GM18502 (cell line): ENCODE results near the gene REC8.
A peak's percentile ranks its signal among the peaks of the same experiment; 100 is the strongest.

Experiments used
- ATAC-seq: cut with Tn5 transposase; IDR thresholded peaks from one replicate; pipeline ENCODE4 v1.9.1; 2021; ENCODE audit warnings: mild to moderate bottlenecking; ENCODE audit not compliant: unreplicated experiment, poor library complexity

Gene REC8, protein sequence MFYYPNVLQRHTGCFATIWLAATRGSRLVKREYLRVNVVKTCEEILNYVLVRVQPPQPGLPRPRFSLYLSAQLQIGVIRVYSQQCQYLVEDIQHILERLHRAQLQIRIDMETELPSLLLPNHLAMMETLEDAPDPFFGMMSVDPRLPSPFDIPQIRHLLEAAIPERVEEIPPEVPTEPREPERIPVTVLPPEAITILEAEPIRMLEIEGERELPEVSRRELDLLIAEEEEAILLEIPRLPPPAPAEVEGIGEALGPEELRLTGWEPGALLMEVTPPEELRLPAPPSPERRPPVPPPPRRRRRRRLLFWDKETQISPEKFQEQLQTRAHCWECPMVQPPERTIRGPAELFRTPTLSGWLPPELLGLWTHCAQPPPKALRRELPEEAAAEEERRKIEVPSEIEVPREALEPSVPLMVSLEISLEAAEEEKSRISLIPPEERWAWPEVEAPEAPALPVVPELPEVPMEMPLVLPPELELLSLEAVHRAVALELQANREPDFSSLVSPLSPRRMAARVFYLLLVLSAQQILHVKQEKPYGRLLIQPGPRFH

DNA sequence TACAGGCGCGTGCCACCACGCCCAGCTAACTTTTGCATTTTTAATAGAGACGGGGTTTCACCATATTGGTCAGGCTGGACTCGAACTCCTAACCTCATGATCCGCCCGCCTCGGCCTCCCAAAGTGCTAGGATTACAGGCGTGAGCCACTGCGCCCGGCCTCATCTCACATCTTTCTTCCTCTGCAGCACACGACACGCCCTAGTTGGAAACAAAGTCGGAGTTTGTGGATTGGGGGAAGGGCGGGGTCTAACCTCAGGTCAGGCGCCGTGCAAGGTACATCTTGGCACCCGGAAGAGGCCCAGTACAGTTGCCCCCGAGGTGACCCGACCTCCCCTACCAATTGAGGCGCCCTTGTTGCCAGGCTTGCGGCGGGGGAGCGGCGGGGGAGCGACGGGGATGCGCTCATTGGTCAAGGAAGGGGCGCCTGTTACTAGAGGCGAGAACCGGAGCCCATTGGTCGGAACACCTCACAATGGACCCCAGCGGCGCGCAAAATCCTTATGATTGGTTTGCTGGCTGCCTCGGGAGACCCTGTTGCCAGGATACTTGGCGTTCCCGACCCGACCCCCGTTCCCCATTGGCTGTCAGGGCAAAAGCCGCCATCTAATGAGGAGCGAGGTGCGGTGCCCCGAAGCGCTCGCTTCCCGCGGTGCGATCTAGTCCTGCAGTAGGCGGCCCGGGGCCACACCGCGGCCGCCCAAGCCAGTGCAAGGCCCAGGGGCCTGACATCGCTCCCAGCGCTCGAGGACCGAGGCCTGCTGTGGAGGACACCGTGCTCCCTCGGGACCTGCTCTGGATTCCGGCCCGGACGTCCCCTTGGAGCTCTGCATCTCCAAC lies at the start of gene REC8:
Gene REC8 (plus strand): TSS at position 659 of the 839 bp plus-strand sequence. CDS start 473 bp downstream, outside the sequence.
- ATAC-seq = peak; percentile 92

DNA sequence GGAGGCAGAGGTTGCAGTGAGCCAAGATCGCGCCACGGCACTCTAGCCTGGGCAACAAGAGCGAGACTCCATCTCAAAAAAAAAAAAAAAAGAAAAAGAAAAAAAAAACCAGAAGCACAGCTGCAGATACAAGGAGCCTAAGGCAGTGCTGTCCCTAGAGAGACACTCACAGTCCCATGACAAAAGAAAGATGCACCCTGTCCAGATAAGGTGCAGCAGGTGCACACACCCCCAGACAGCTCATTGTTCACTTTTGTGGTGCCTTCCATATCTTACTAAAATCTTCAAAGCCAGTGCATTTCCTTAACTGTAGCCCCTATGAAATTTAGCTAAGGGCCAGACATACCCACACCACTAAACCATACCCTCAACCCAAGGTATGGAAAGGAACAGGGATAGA lies 49.5 kb upstream of the REC8 start:
- ATAC-seq = no peak

DNA sequence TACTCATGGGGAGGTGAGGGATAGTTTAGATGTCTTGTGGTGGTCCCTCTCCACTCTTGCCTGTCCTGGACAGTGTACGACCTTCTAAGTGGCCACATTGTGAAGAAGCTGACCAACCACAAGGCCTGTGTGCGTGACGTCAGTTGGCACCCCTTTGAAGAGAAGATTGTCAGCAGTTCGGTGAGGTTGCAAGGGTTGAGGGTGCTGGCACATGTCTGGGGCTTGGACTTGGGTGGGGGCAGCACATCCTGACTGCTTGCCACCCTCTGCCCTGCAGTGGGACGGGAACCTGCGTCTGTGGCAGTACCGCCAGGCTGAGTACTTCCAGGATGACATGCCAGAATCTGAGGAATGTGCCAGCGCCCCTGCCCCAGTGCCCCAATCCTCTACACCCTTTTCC lies 49.0 kb upstream of the REC8 start:
- ATAC-seq = no peak

DNA sequence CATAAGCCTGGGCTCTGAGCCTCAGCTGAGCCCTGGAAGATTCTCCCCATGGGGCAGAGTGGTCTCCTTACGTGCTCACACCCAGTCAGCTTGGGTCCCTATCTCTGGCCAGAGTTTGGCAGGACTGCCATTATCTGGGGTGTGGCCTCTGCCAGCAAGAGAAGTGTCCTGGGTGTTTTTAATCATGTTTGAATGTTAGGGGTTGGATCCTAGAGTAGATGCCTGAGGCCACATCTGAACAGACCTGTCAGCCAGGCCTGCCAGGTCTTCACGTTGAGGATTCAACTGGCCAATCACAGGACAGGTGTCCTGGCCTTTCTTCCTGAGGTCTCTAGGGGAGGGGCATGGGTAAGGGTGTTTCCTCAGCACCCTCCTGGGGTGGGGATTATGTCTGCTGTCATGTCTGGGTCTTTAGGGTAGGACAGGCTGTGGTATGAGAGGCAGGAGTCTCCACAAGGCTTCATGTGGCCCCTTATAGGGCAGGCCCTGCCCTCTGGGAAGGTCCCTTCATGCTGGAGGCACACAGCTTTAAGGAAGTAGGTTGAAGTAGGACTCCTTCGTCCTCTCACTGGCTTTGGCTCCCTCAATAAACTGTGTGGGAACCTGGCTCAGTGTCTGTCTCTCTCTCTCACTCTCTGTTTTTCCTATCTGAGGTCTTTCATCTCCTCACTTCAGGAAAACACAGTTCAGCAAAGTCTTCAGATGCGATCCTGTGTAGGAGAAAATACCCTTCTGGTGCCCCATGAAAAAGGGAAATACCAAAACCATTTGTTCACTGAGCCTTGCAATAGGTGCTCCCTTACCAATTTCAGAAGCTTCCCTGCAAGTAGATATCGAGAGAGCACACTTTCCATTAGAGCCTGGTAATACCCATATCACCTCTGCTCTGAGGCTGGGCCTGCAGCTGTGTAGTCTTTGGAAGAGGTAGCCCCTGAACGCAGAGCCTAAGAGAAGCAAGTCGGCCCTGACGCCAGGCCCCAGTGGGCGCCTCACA lies 48.2 kb upstream of the REC8 start:
- ATAC-seq = peak; percentile 71

DNA sequence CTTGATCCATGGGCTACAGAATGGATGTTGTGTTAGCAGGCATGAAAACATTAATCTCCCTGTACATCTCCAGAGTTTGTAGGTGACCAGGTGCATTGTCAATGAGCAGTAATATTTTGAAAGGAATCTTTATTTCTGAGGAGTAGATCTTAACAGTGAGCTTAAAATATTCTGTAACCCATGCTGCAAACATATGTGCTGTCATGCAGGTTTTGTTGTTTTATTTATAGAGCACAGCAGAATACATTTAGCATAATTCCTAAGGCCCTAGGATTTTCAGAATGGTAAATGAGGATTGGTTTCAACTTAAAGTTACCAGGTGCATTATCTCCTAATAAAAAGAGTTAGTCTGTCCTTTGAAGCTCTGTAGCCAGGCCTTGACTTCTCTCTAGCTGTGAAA lies 44.9 kb upstream of the REC8 start:
- no peak for ATAC-seq

DNA sequence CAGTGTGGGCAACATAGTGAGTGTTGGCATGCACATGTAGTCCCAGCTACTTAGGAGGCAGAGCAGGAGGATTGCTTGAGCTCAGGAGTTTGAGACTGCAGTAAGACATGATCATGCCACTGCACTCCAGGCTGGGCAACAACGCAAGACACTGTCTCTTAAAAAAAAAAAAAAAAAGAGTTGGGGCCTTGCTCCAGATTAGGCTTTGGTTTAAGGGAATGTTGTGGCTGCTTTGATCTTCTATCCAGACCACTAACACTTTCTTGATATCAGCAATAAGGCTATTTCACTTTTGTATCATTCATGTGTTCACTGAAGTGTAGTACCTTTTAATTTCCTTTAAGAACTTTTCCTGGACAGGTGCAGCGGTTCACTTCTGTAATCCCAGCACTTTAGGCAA lies 44.2 kb upstream of the REC8 start:
- ATAC-seq = no peak

DNA sequence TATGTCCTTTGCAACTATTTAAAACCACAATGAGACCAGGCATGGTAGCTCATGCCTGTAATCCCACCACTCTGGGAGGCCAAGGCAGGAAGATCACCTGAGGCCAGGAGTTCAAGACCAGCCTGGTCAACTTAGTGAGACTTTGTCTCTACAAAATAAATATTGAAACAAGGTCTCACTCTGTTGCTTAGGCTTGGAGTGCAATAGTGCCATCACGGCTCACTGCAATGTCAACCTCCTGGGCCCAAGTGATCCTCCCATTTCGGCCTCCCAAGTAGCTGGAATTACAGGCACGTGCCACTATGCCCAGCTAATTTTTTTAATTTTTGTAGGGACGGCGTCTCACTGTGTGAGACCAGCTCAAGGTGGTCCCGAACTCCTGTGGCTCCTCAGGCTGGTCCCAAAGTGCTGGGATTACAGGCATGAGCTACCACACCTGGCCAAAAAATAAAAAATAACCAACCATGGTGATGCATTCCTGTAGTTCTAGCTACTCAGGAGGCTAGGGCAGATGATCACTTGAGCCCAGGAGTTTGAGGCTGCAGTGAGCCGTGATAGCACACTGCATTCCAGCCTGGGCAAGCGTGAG lies 42.4 kb upstream of the REC8 start:
- no peak for ATAC-seq

DNA sequence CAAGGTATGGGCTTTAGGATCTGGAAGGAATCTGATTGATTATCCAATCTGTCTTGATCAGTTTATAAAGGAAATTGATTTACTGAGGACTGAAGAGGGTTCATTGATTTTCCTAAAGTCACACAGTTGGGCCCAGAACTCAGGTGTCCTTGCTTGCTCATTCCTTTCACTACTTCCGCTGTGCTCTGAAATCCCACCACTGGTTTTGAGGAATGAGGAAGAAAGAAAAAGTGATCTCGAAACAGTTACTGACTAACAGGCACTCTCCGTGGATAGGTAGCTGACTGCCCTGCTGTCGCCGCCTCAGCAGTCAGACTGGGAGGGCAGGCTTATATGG lies 41.5 kb upstream of the REC8 start, which contains the start of gene FITM1:
Gene FITM1 (plus strand): TSS at position 280 of the 337 bp plus-strand sequence. CDS start 905 bp downstream, outside the sequence.
- no peak for ATAC-seq

DNA sequence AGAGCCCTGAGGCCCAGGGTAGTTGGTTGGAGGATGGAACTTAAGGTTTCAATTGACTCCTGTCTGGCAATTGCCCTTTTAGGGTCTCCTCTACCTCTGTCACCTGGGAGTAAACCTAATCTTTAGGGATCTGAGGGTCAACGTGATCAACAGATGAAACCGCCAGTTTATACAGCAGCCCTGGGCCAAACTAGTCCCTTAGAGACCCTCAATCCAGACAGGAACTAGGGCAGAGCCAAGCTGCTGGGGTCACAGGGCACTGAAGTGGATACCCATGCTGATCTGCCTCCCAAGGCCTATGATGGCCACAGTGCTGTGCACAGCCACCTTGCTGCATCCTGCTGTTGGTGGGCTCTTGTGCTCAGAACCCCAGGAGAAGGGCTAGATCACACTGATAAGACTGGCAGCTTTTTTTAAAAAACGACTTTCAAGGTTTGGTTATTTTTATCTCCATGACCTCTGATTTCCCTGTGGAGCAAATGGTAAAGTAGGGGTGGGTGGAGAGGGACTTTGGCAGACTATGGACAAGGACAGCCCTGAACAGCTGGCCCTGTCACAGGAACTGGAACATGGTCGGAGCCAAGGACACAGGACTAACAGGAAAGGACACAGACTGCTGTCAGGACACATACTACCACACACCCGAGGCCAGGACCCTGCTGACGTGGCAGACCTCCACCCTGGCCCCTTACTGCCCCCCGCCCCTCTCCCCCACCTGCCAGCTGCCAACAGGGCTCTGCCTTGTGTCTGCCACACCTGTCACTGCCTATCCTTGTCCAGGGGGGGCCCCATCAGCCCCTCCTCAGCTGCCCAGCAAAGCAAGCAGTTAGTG lies 40.9 kb upstream of the REC8 start:
- ATAC-seq = no peak

DNA sequence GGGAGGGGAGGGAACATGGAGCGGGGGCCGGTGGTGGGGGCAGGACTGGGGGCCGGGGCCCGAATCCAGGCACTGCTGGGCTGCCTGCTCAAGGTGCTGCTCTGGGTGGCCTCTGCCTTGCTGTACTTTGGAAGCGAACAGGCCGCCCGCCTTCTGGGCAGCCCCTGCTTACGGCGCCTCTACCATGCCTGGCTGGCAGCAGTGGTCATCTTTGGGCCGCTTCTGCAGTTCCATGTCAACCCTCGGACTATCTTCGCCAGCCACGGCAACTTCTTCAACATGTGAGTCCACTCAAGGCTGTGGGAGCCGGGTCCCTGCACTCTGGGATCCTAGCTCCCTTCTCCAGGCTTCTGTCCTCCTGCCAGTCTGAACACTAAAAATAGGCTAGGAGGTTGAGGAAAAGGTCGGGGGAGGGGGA lies 40.3 kb upstream of the REC8 start:
- no peak for ATAC-seq

DNA sequence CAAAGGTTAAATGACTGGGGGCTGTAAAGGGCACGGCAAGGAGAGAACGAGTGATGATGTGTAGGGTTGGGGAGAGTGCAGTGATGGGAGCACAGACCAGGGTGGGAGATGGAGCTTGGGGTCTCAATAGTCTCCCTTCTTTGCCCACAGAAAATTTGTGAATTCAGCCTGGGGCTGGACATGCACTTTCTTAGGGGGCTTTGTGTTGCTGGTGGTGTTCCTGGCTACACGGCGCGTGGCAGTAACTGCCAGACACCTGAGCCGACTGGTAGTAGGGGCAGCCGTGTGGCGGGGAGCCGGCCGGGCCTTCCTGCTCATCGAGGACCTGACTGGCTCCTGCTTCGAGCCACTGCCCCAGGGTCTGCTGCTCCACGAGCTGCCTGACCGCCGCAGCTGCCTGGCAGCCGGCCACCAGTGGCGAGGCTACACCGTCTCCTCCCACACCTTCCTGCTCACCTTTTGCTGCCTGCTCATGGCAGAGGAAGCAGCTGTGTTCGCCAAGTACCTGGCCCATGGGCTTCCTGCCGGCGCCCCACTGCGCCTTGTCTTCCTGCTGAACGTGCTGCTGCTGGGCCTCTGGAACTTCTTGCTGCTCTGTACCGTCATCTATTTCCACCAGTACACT lies 39.7 kb upstream of the REC8 start:
- ATAC-seq = no peak

DNA sequence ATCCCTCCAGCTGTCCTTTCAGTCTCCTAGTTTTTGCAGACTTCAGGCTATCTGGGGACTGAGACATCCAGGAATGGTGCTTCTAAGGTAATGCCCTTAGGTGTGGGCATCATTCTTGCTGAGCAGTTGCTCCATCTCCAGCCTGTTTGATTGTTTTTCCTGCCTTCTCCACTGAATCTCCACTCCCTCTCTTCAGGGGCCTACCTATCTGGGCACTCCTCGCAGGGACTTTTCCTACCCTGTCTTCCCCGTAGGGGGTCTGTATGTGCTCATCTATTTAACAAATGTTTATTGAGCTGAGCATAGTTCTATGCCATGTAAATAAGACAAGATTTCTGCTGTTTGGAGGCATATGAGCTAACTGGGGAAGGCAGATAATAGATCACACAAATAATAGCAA lies 38.9 kb upstream of the REC8 start:
- no peak for ATAC-seq

DNA sequence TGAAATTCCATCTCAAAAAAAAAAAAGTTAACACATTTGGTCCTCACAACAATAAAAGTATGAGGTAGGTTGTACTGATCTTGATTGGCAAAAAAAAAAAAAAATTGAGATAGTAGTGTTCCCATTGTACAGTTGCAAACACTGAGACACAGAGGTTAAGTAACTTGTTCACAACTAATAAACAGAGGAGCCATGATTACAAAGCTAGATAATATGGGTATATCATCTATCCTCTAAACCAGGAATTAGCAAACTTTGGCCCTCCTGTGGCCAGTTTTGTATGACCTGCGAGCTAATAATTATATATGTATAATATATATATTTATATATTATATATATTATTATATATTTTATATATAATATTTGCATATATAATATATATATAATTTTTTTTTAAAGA lies 38.1 kb upstream of the REC8 start:
- no peak for ATAC-seq

DNA sequence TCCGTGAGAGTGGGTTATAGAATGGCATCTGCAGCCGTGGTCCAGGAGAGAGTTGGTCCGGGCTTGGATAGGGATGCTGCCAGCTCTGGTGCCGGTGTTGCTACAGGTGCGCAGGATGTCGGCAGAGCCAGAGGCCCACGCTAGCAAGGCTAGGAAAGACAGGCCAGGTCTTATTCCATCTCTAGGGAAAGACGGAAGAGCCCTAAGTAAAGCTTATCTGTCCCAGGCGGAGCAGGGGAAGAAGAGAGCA lies 36.4 kb upstream of the REC8 start:
- peak; percentile 5 for ATAC-seq

DNA sequence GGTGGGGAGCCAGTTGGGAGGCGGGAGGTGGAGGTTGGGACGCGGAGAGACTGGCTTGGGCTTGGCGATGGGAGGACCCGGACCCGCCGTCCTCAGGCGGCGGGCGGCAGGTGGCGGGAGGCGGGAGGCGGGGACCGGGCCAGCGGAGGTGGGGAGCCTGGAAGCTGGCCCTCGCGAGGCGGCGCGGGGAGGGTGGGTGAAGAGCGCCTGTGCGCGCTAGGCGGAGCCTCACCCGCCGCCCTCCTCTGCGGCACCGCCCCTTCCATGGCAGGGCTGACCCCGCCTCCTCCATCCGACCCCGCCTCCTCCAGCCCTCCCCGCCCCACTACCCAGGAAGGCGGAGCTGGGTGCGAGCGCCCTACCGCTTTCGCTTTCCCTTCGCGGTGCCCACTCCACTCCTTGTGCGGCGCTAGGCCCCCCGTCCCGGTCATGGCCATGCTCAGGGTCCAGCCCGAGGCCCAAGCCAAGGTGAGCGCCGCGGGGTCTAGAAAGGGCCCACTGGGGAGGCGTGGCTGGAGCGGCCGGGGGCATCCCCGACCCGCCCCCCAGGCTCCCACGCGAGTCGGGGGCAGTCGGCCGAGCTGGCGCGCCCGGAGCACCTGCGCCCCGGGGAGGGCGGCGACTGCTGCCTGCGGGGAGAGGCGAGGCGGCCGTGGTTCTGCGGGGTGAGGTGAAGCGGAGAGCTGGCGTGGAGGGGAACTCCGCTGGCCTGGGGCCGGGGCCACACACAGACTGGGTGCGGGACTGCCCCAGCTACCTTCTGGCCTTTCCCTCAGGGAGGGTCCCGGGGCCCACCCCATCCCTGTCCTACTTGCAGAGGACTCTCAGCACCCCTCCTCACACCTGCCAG lies 35.8 kb upstream of the REC8 start, which contains the start of gene PSME1:
Gene PSME1 (plus strand): TSS at position 361 of the 850 bp plus-strand sequence. CDS start 69 bp downstream, at position 430.
- peak; percentile 86 for ATAC-seq

DNA sequence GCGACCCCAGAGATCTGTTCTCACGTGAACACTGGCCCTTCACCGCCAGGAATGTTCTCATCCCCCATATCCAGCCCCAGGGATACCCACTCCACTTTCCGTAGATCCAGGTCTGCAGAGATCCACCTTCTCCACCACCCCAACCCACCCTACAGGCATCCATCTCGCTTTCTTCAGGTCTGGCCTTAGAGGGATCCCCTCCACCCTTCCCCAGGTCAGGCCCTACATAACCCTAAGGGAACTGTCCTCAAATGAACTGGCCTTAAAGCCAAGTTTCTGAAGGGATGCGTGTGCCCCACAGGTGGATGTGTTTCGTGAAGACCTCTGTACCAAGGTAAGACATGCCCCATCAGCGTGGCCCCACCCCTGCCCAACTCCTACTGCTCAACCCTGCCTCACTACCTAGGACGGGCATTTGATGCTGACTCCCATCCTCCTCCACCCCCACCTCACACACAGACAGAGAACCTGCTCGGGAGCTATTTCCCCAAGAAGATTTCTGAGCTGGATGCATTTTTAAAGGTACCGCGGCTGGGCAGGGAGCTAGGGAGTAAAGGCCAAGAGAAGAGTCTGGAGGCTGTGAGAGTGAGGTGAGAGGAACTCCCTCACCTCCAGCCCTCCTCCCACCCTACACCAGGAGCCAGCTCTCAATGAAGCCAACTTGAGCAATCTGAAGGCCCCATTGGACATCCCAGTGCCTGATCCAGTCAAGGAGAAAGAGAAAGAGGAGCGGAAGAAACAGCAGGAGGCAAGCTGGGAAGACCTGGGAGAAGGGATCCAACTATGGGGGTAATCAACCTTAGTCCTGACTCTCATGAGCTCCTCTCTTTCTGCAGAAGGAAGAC lies 35.0 kb upstream of the REC8 start:
- no peak for ATAC-seq
